Prostate gland (tissue), 2 donors: ENCODE measurements around the gene RGS12.

Source experiments
- POLR2A ChIP-seq: fragments of 450-650 bp; IDR thresholded peaks from one replicate; pipeline ENCODE4 v1.6.1; 2016; ENCODE audit warnings: antibody characterized with exemption, mild to moderate bottlenecking
- POLR2AphosphoS5 ChIP-seq: sonication (generic); formaldehyde crosslinking; IDR thresholded peaks from one replicate; pipeline ENCODE4 v1.6.1; 2017; ENCODE audit warnings: antibody characterized with exemption
- TF ChIP-seq, protein P1 (sequence below), 4 experiments: fragments of 200-600 bp in 2 of 4; fragments of 450-650 bp in 2 of 4; sonication (generic) in 2 of 4; IDR thresholded peaks; 1 replicate in 3 of 4; 2 replicates in 1 of 4; pipeline ENCODE4 v1.5.1; 2016 to 2019; ENCODE audit warnings: antibody characterized with exemption in 4 of 4, mild to moderate bottlenecking in 2 of 4, moderate library complexity in 2 of 4

DNA sequence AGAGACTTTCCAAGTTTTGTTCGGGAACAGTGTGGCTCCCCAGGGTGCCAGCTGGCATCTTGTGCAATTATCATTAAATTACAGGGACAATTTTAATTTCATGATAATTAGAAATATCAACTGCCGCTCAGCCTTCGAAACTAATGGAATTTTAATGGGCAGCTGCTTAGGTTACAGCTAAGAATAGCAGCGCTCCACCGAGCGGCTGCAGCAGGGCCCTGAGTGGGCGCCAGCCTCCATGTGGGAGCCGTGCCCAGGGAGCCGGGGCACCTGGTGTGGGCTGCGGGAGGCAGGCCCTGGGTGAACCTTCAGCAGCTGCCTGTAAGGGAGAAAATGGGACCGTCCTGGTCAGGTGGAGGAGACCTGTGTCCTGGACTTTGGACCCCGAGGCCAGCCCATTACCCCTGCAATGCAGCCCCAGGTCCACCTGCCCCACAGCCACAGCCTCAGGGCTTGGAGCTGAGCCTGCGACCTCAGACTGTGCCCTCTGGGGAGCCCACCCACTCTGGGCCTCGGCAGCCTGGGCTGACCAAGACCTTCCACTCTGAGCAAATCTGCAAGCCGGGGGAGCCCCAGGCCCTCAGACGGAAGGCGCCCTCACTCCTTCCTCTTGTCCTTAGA is 22.7 kb upstream of the RGS12 start:
- TF ChIP-seq, protein P1, sequence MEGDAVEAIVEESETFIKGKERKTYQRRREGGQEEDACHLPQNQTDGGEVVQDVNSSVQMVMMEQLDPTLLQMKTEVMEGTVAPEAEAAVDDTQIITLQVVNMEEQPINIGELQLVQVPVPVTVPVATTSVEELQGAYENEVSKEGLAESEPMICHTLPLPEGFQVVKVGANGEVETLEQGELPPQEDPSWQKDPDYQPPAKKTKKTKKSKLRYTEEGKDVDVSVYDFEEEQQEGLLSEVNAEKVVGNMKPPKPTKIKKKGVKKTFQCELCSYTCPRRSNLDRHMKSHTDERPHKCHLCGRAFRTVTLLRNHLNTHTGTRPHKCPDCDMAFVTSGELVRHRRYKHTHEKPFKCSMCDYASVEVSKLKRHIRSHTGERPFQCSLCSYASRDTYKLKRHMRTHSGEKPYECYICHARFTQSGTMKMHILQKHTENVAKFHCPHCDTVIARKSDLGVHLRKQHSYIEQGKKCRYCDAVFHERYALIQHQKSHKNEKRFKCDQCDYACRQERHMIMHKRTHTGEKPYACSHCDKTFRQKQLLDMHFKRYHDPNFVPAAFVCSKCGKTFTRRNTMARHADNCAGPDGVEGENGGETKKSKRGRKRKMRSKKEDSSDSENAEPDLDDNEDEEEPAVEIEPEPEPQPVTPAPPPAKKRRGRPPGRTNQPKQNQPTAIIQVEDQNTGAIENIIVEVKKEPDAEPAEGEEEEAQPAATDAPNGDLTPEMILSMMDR (IDR thresholded peaks at IDR 0.05) = no peak
- TF ChIP-seq POLR2A (no peak), POLR2AphosphoS5 (no peak)
